ENCODE measurements around the gene SETBP1. TPM values are rescaled to one million over a fixed set of nuclear protein-coding genes. Genes with fewer than 3 reads are reported as not detected.

Gene SETBP1
- total and polyA plus RNA-seq, 2 of the 13 experiments (the other 11 are each of a cell fraction or from before 2014, with no cell fraction given): 0.18 to 0.65 TPM

DNA sequence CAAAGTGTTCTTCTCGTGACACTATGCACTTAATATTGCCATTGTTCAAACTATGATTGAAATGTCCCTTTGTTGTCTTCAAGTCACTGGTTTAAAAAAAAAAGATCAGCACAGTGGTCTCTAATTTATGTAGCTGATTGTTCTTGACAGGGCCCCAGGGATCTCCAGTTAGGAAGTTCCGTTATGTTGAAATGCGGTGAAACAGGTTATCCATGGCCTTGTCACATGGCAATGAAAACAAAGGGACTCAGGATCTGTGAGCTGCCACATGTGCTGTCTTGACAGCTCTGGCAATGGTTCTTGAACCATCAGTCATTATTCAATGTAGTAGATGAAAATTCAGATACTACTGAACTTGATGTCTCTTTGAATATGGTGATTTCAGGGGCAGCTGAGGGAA lies 147.4 kb downstream of the SETBP1 start:
- in situ Hi-C loops (cut with HindIII; ENCODE audit: extremely low pct_ligation_motif_present, low pct_unique_long_range_greater_than_20kb) (no loop called here), intact Hi-C loops (cut with micrococcal nuclease; ENCODE audit: unreplicated experiment) (no loop called here)
- H3K27ac ChIP-seq (ENCODE audit: extremely low read length, insufficient read depth, low read length): no peak overlapping the region
- BruUV-seq (replicated peaks): no TSS peak
- 72% methylated on average over 3 of the region's 3 CpGs for WGBS (ENCODE audit: low lambda C conversion rate)
- H3K36me3 ChIP-seq (replicated peaks in 1 of 2; ENCODE audit: control insufficient read depth in 1 of 2, insufficient read depth in 2 of 2, low read length in 2 of 2): no peaks in the 10 kb centered on the region
- ATAC-seq (no peak), FAIRE-seq (no peak), DNase-seq (ENCODE audit: low spot score) (no peak)
- H3K27me3 ChIP-seq (ENCODE audit: control insufficient read depth in 1 of 2, insufficient read depth in 2 of 2, low read length in 2 of 2): no peaks in the 10 kb centered on the region
- no peaks in the 10 kb centered on the region for H3K79me2 ChIP-seq (ENCODE audit: insufficient read depth, low read length)
- H3K4me2 ChIP-seq (ENCODE audit: low read depth, low read length): no peak overlapping the region
- no peaks in the 10 kb centered on the region for H4K20me1 ChIP-seq (ENCODE audit: insufficient read depth, low read length)
- TF ChIP-seq RNF2 (conservative IDR thresholded peaks at IDR 0.05; ENCODE audit: low read depth): no peak
- H2AFZ ChIP-seq (ENCODE audit: low read length): no peak overlapping the region
- no peaks in the 10 kb centered on the region for H3K4me1 ChIP-seq (ENCODE audit: insufficient read depth, low read length)
- H3K9me3 ChIP-seq (ENCODE audit: low read length): no peaks in the 10 kb centered on the region
- CTCF ChIA-PET (ENCODE audit: low intra/inter-chr PET ratio, low total read pairs): no interaction called here
- POLR2A ChIA-PET: no interaction called here
- no peak overlapping the region for H3K9ac ChIP-seq (ENCODE audit: insufficient read depth, low read depth, low read length)
- no peak overlapping the region for H3K4me3 ChIP-seq (replicated peaks in 1 of 3; ENCODE audit: insufficient read depth in 1 of 3, low read depth in 2 of 3, low read length in 3 of 3)

DNA sequence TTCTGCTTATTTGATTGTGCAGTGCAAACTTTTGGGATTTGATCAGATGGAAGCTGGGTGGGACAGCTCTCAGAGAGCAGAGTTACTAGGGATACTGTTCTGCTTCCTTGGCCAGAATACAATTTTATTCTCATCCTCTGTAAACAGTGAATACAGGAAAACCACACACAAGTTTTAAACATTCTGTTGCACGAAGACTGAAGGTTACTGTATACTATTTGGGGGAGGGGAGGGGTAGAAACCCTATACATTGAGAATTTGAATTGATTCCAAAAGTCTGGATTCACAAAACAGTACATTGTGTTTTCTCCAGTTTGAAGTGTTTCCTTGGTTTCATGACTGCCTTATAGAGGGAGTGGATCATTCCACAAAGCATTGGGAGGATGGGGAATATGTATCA lies 149.9 kb downstream of the SETBP1 start:
- no peak overlapping the region for H3K4me2 ChIP-seq (ENCODE audit: low read depth, low read length)
- H3K4me1 ChIP-seq (ENCODE audit: insufficient read depth, low read length): no peaks in the 10 kb centered on the region
- FAIRE-seq (no peak), DNase-seq (ENCODE audit: low spot score) (no peak), ATAC-seq (no peak)
- H3K4me3 ChIP-seq (replicated peaks in 1 of 3; ENCODE audit: insufficient read depth in 1 of 3, low read depth in 2 of 3, low read length in 3 of 3): no peak overlapping the region
- H3K9ac ChIP-seq (ENCODE audit: insufficient read depth, low read depth, low read length): no peak overlapping the region
- in situ Hi-C loops (cut with HindIII; ENCODE audit: extremely low pct_ligation_motif_present, low pct_unique_long_range_greater_than_20kb) (no loop called here), intact Hi-C loops (cut with micrococcal nuclease; ENCODE audit: unreplicated experiment) (no loop called here)
- ChIA-PET CTCF (ENCODE audit: low intra/inter-chr PET ratio, low total read pairs) (no interaction called here), POLR2A (no interaction called here)
- H2AFZ ChIP-seq (ENCODE audit: low read length): no peak overlapping the region
- H4K20me1 ChIP-seq (ENCODE audit: insufficient read depth, low read length): no peaks in the 10 kb centered on the region
- WGBS (ENCODE audit: low lambda C conversion rate): 11% methylated on average over 1 of the region's 1 CpG
- no peaks in the 10 kb centered on the region for H3K9me3 ChIP-seq (ENCODE audit: low read length)
- no TSS peak for BruUV-seq (replicated peaks)
- H3K27me3 ChIP-seq (ENCODE audit: control insufficient read depth in 1 of 2, insufficient read depth in 2 of 2, low read length in 2 of 2): no peaks in the 10 kb centered on the region
- no peaks in the 10 kb centered on the region for H3K79me2 ChIP-seq (ENCODE audit: insufficient read depth, low read length)
- no peak overlapping the region for H3K27ac ChIP-seq (ENCODE audit: extremely low read length, insufficient read depth, low read length)
- H3K36me3 ChIP-seq (replicated peaks in 1 of 2; ENCODE audit: control insufficient read depth in 1 of 2, insufficient read depth in 2 of 2, low read length in 2 of 2): no peaks in the 10 kb centered on the region
- TF ChIP-seq TMF1 (CRISPR knock-in tag; IDR thresholded peaks at IDR 0.05; ENCODE audit: low read depth) (no peak), ZNF543 (CRISPR knock-in tag; IDR thresholded peaks at IDR 0.05) (no peak), MIER2 (CRISPR knock-in tag; IDR thresholded peaks at IDR 0.05) (no peak), SYNCRIP (IDR thresholded peaks at IDR 0.05; ENCODE audit: insufficient read depth, low read depth, low read length) (no peak), TCF12 (IDR thresholded peaks at IDR 0.05) (no peak), TCF12 (CRISPR knock-in tag; IDR thresholded peaks at IDR 0.05) (no peak), GPN1 (CRISPR knock-in tag; IDR thresholded peaks at IDR 0.05; ENCODE audit: borderline replicate concordance) (no peak), KMT2A (CRISPR knock-in tag; IDR thresholded peaks at IDR 0.05) (no peak), GFI1 (CRISPR knock-in tag; IDR thresholded peaks at IDR 0.05; ENCODE audit: borderline replicate concordance) (no peak), DDIT3 (CRISPR knock-in tag; IDR thresholded peaks at IDR 0.05) (no peak)
- TF ChIP-seq, protein P1, sequence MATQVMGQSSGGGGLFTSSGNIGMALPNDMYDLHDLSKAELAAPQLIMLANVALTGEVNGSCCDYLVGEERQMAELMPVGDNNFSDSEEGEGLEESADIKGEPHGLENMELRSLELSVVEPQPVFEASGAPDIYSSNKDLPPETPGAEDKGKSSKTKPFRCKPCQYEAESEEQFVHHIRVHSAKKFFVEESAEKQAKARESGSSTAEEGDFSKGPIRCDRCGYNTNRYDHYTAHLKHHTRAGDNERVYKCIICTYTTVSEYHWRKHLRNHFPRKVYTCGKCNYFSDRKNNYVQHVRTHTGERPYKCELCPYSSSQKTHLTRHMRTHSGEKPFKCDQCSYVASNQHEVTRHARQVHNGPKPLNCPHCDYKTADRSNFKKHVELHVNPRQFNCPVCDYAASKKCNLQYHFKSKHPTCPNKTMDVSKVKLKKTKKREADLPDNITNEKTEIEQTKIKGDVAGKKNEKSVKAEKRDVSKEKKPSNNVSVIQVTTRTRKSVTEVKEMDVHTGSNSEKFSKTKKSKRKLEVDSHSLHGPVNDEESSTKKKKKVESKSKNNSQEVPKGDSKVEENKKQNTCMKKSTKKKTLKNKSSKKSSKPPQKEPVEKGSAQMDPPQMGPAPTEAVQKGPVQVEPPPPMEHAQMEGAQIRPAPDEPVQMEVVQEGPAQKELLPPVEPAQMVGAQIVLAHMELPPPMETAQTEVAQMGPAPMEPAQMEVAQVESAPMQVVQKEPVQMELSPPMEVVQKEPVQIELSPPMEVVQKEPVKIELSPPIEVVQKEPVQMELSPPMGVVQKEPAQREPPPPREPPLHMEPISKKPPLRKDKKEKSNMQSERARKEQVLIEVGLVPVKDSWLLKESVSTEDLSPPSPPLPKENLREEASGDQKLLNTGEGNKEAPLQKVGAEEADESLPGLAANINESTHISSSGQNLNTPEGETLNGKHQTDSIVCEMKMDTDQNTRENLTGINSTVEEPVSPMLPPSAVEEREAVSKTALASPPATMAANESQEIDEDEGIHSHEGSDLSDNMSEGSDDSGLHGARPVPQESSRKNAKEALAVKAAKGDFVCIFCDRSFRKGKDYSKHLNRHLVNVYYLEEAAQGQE (IDR thresholded peaks at IDR 0.05; ENCODE audit: borderline replicate concordance in 1 of 2, low read depth in 1 of 2, low read length in 2 of 2): no peak
- TF ChIP-seq, protein P2, sequence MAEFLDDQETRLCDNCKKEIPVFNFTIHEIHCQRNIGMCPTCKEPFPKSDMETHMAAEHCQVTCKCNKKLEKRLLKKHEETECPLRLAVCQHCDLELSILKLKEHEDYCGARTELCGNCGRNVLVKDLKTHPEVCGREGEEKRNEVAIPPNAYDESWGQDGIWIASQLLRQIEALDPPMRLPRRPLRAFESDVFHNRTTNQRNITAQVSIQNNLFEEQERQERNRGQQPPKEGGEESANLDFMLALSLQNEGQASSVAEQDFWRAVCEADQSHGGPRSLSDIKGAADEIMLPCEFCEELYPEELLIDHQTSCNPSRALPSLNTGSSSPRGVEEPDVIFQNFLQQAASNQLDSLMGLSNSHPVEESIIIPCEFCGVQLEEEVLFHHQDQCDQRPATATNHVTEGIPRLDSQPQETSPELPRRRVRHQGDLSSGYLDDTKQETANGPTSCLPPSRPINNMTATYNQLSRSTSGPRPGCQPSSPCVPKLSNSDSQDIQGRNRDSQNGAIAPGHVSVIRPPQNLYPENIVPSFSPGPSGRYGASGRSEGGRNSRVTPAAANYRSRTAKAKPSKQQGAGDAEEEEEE (CRISPR knock-in tag; IDR thresholded peaks at IDR 0.05; ENCODE audit: borderline replicate concordance): no peak
